H9 (cell line): ENCODE results near the gene BCAS1. TPM values are rescaled to one million over a fixed set of nuclear protein-coding genes. Genes with fewer than 3 reads are reported as not detected.

Experiments
- DNase-seq: peaks from one replicate; pipeline ENCODE4 v3.0.0-alpha.2; 2017
- H2AFZ ChIP-seq: one replicate; pipeline ENCODE4 v1.6.1; 2013; ENCODE audit warnings: mild to moderate bottlenecking, low read length, control low read depth, moderate library complexity
- H2AK5ac ChIP-seq: 2 replicates; pipeline ENCODE4 v1.6.1; 2013; ENCODE audit warnings: low read length, control low read depth, mixed read lengths; ENCODE audit not compliant: insufficient read length
- H2BK120ac ChIP-seq: one replicate; pipeline ENCODE4 v1.6.1; 2013; ENCODE audit warnings: low read depth, mild to moderate bottlenecking, low read length, control low read depth, inconsistent platforms; ENCODE audit not compliant: poor library complexity, severe bottlenecking
- H2BK12ac ChIP-seq: 2 replicates; pipeline ENCODE4 v1.6.1; 2013; ENCODE audit warnings: low read length, control low read depth, mixed read lengths, low read depth; ENCODE audit not compliant: insufficient read length
- H2BK15ac ChIP-seq: 2 replicates; pipeline ENCODE4 v1.6.1; 2013; ENCODE audit warnings: low read depth, low read length, control low read depth
- H2BK20ac ChIP-seq: one replicate; pipeline ENCODE4 v1.6.1; 2013; ENCODE audit warnings: low read depth, mild to moderate bottlenecking, low read length, control low read depth, inconsistent platforms; ENCODE audit not compliant: poor library complexity, severe bottlenecking
- H2BK5ac ChIP-seq: 2 replicates; pipeline ENCODE4 v1.6.1; 2013; ENCODE audit warnings: low read length, control low read depth, mixed read lengths; ENCODE audit not compliant: insufficient read length
- H3K14ac ChIP-seq: 2 replicates; pipeline ENCODE4 v1.6.1; 2013; ENCODE audit warnings: low read length, control low read depth; ENCODE audit not compliant: insufficient read depth
- H3K18ac ChIP-seq: 2 replicates; pipeline ENCODE4 v1.6.1; 2013; ENCODE audit warnings: low read depth, mild to moderate bottlenecking, mixed read lengths, low read length, control low read depth; ENCODE audit not compliant: insufficient read length
- H3K23ac ChIP-seq: 2 replicates; pipeline ENCODE4 v1.6.1; 2013; ENCODE audit warnings: low read length, control low read depth, mixed read lengths, low read depth; ENCODE audit not compliant: insufficient read length
- H3K23me2 ChIP-seq: 2 replicates; pipeline ENCODE4 v1.6.1; 2013; ENCODE audit warnings: low read depth, mild to moderate bottlenecking, mixed read lengths, low read length, control low read depth; ENCODE audit not compliant: insufficient read length, poor library complexity, severe bottlenecking
- H3K27ac ChIP-seq: 2 replicates; pipeline ENCODE4 v1.5.1; 2013; ENCODE audit warnings: low read length, control low read depth, mixed read lengths, low read depth; ENCODE audit not compliant: insufficient read length
- H3K27me3 ChIP-seq: 2 replicates; pipeline ENCODE4 v1.6.1; 2013; ENCODE audit warnings: low read length, control low read depth, inconsistent platforms; ENCODE audit not compliant: insufficient read depth
- H3K4ac ChIP-seq: 2 replicates; pipeline ENCODE4 v1.6.1; 2013; ENCODE audit warnings: low read depth, mild to moderate bottlenecking, control low read depth, inconsistent platforms, low read length, moderate library complexity
- H3K4me1 ChIP-seq: 2 replicates; pipeline ENCODE4 v1.6.1; 2013; ENCODE audit warnings: low read length, control low read depth, inconsistent platforms; ENCODE audit not compliant: insufficient read depth
- H3K4me2 ChIP-seq: 2 replicates; pipeline ENCODE4 v1.6.1; 2013; ENCODE audit warnings: low read length, control low read depth, mixed read lengths; ENCODE audit not compliant: insufficient read length, insufficient read depth
- H3K56ac ChIP-seq: 2 replicates; pipeline ENCODE4 v1.6.1; 2013; ENCODE audit warnings: low read depth, mild to moderate bottlenecking, mixed read lengths, low read length, control low read depth; ENCODE audit not compliant: insufficient read length
- H3K79me1 ChIP-seq: 2 replicates; pipeline ENCODE4 v1.6.1; 2013; ENCODE audit warnings: low read depth, mild to moderate bottlenecking, moderate library complexity, low read length, control low read depth, inconsistent platforms; ENCODE audit not compliant: insufficient read depth, poor library complexity, severe bottlenecking
- H3K79me2 ChIP-seq: 2 replicates; pipeline ENCODE4 v1.6.1; 2013; ENCODE audit warnings: low read length, control low read depth, inconsistent platforms; ENCODE audit not compliant: insufficient read depth
- H3K9ac ChIP-seq: 2 replicates; pipeline ENCODE4 v1.6.1; 2013; ENCODE audit warnings: low read length, control low read depth, mixed read lengths; ENCODE audit not compliant: insufficient read length; ENCODE audit errors: extremely low read depth
- H3K9me3 ChIP-seq: one replicate; pipeline ENCODE4 v1.6.1; 2013; ENCODE audit warnings: low read depth, low read length, inconsistent platforms; ENCODE audit not compliant: control insufficient read depth
- H3T11ph ChIP-seq: one replicate; pipeline ENCODE4 v1.6.1; 2013; ENCODE audit warnings: mild to moderate bottlenecking, low read length, control low read depth, inconsistent platforms
- H4K20me1 ChIP-seq: one replicate; pipeline ENCODE4 v1.6.1; 2013; ENCODE audit not compliant: control insufficient read depth, insufficient read length, insufficient read depth
- H4K5ac ChIP-seq: 2 replicates; pipeline ENCODE4 v1.6.1; 2013; ENCODE audit warnings: low read depth, mild to moderate bottlenecking, mixed read lengths, low read length, control low read depth; ENCODE audit not compliant: insufficient read length
- H4K8ac ChIP-seq: replicated peaks from 2 replicates; pipeline ENCODE4 v1.6.1; 2013; ENCODE audit warnings: low read length, control low read depth, mixed read lengths, low read depth; ENCODE audit not compliant: insufficient read length
- H4K91ac ChIP-seq: 2 replicates; pipeline ENCODE4 v1.6.1; 2013; ENCODE audit warnings: low read depth, mild to moderate bottlenecking, moderate library complexity, mixed read lengths, low read length, control low read depth; ENCODE audit not compliant: insufficient read length
- H3K27ac Mint-ChIP-seq, 3 experiments: 2 replicates in 2 of 3; 3 replicates in 1 of 3; pipeline ENCODE4 v1.8.0; 2020 to 2021; ENCODE audit warnings: mixed read lengths in 3 of 3, mild to moderate bottlenecking in 1 of 3, moderate library complexity in 1 of 3
- H3K27me3 Mint-ChIP-seq: 2 replicates; pipeline ENCODE4 v1.8.0; 2021; ENCODE audit warnings: low read depth, mild to moderate bottlenecking, moderate library complexity, mixed read lengths
- H3K36me3 Mint-ChIP-seq, 3 experiments: 2 replicates in 2 of 3; 3 replicates in 1 of 3; pipeline ENCODE4 v1.8.0; 2020 to 2021; ENCODE audit warnings: low read depth in 3 of 3, mixed read lengths in 3 of 3; ENCODE audit not compliant: insufficient read depth in 1 of 3
- H3K4me1 Mint-ChIP-seq, 2 experiments: 2 replicates each; pipeline ENCODE4 v1.8.0; 2020; ENCODE audit warnings: mixed read lengths in 2 of 2
- H3K4me3 Mint-ChIP-seq, 2 experiments: 2 replicates in 1 of 2; 3 replicates in 1 of 2; pipeline ENCODE4 v1.8.0; 2020 to 2021; ENCODE audit warnings: mild to moderate bottlenecking in 2 of 2, mixed read lengths in 2 of 2, moderate library complexity in 1 of 2
- H3K9me3 Mint-ChIP-seq, 2 experiments: 2 replicates in 1 of 2; 3 replicates in 1 of 2; pipeline ENCODE4 v1.8.0; 2020; ENCODE audit warnings: mild to moderate bottlenecking in 2 of 2, mixed read lengths in 2 of 2, moderate library complexity in 1 of 2
- CTCF ChIP-seq: fragments of 200-600 bp; sonication (generic); conservative IDR thresholded peaks from 3 replicates; pipeline ENCODE4 v1.8.0; 2021; ENCODE audit warnings: antibody characterized with exemption, mild to moderate bottlenecking
- WGBS: extraction: QIAGEN DNeasy Blood & Tissue Kit; methylation state at CpG from one replicate; pipeline ENCODE4 v1.1.7; 2013; ENCODE audit warnings: missing lambda C conversion rate, low lambda C conversion rate, mixed read lengths; ENCODE audit not compliant: insufficient read length; ENCODE audit errors: extremely low coverage; 5-methylcytosine and 5-hydroxymethylcytosine counted together
- total RNA-seq: library from RNA; stranded (reverse); gene quantifications from 2 replicates; pipeline ENCODE4 v1.2.1, GENCODE V29; 2021

Gene BCAS1
- total RNA-seq, 1 experiment from 2014 or later, result 0.15 TPM

- Mint-ChIP-seq H3K27ac (no peak overlapping the region), H3K36me3 (peaks cover 1 to 12% (median 3%) of the 10 kb centered on the region in 3 experiments; a peak in 3 of 7 replicates), H3K4me1 (peaks cover 10 to 20% of the 10 kb centered on the region in 2 experiments), H3K4me3 (no peak overlapping the region), H3K27me3 (no peaks in the 10 kb centered on the region), H3K9me3 (peaks cover 3 to 7% of the 10 kb centered on the region in 2 experiments; a peak in 2 of 5 replicates)
- H3K27me3 ChIP-seq, result no peaks in the 10 kb centered on the region
- H4K20me1 ChIP-seq, result no peaks in the 10 kb centered on the region
- no peaks in the 10 kb centered on the region for H3K9me3 ChIP-seq
- no peak overlapping the region for H2BK15ac ChIP-seq
- TF ChIP-seq CTCF, result no peak
- no peak overlapping the region for H3K14ac ChIP-seq
- no peak overlapping the region for H2AK5ac ChIP-seq
- no peak overlapping the region for H3K18ac ChIP-seq
- H3K4me1 ChIP-seq, result peaks cover 4% of the 10 kb centered on the region; the same call in 1 of the 2 replicates
- H4K91ac ChIP-seq, result no peak overlapping the region
- no peak overlapping the region for H3K4ac ChIP-seq
- H3K4me2 ChIP-seq, result no peak overlapping the region
- H3K79me2 ChIP-seq, result no peaks in the 10 kb centered on the region
- no peak overlapping the region for H2BK5ac ChIP-seq
- H3K79me1 ChIP-seq, result no peaks in the 10 kb centered on the region
- no peak overlapping the region for H4K5ac ChIP-seq
- H4K8ac ChIP-seq, result no peak overlapping the region
- DNase-seq, result no peak
- H3K9ac ChIP-seq, result no peak overlapping the region
- no CpG with 5 or more reads among the region's 17 CpGs for WGBS
- no peaks in the 10 kb centered on the region for H3K23me2 ChIP-seq
- H2AFZ ChIP-seq, result no peak overlapping the region
- H2BK20ac ChIP-seq, result no peak overlapping the region
- no peak overlapping the region for H3K56ac ChIP-seq
- H2BK120ac ChIP-seq, result no peak overlapping the region
- no peak overlapping the region for H3T11ph ChIP-seq
- no peak overlapping the region for H3K27ac ChIP-seq
- no peak overlapping the region for H2BK12ac ChIP-seq
- H3K23ac ChIP-seq, result no peak overlapping the region
Observed at GRCh38 chr20:53947501-53948195, 122.7 kb downstream of the BCAS1 start.
